Parathyroid adenoma (tissue), 2 donors: ENCODE data around the gene SLC2A5.
"Not testable (repeated sequence)": the region's sequence is repeated elsewhere in the genome, so short reads cannot be mapped to it uniquely, and the experiment has no call there.

Experiments used
- H2AFZ ChIP-seq: fragments of 300-600 bp; sonication (generic); one replicate; pipeline ENCODE4 v1.7.0; 2017; ENCODE audit warnings: antibody characterized with exemption, mild to moderate bottlenecking
- H3K27ac ChIP-seq: fragments of 300-600 bp; sonication (generic); one replicate; pipeline ENCODE4 v1.7.0; 2017
- H3K27me3 ChIP-seq: fragments of 300-600 bp; sonication (generic); one replicate; pipeline ENCODE4 v1.7.0; 2017; ENCODE audit warnings: low read length; ENCODE audit not compliant: control insufficient read depth, insufficient read depth
- H3K36me3 ChIP-seq: fragments of 300-600 bp; sonication (generic); one replicate; pipeline ENCODE4 v1.7.0; 2017; ENCODE audit warnings: low read length; ENCODE audit not compliant: control insufficient read depth, insufficient read depth
- H3K4me1 ChIP-seq: fragments of 300-600 bp; sonication (generic); one replicate; pipeline ENCODE4 v1.7.0; 2017; ENCODE audit warnings: control low read depth
- H3K4me2 ChIP-seq: fragments of 300-600 bp; sonication (generic); one replicate; pipeline ENCODE4 v1.7.0; 2017; ENCODE audit warnings: low read length
- H3K4me3 ChIP-seq: fragments of 300-600 bp; sonication (generic); one replicate; pipeline ENCODE4 v1.7.0; 2017; ENCODE audit warnings: low read depth, low read length
- H3K79me2 ChIP-seq: fragments of 300-600 bp; sonication (generic); one replicate; pipeline ENCODE4 v1.7.0; 2017; ENCODE audit warnings: control low read depth
- H3K9ac ChIP-seq: fragments of 300-600 bp; sonication (generic); one replicate; pipeline ENCODE4 v1.7.0; 2017; ENCODE audit warnings: mild to moderate bottlenecking
- H3K9me3 ChIP-seq: fragments of 300-600 bp; sonication (generic); one replicate; pipeline ENCODE4 v1.7.0; 2017; ENCODE audit warnings: low read length; ENCODE audit not compliant: control insufficient read depth
- CTCF ChIP-seq: fragments of 300-600 bp; sonication (generic); IDR thresholded peaks from one replicate; pipeline ENCODE4 v1.7.0; 2017; ENCODE audit warnings: antibody characterized with exemption, mild to moderate bottlenecking
- donor health status: primary hyperparathyroidism.

Gene SLC2A5

GRCh38 chr1:9027307-9027706 lies 42.1 kb downstream of the SLC2A5 start:
- Histone ChIP-seq H3K9me3 (no peaks in the 10 kb centered on the region), H2AFZ (no peak overlapping the region), H3K27ac (no peak overlapping the region), H3K79me2 (no peaks in the 10 kb centered on the region), H3K4me2 (no peak overlapping the region), H3K4me3 (no peak overlapping the region), H3K27me3 (no peaks in the 10 kb centered on the region), H3K36me3 (no peaks in the 10 kb centered on the region), H3K4me1 (no peaks in the 10 kb centered on the region), H3K9ac (no peak overlapping the region)
- TF ChIP-seq CTCF = no peak

DNA sequence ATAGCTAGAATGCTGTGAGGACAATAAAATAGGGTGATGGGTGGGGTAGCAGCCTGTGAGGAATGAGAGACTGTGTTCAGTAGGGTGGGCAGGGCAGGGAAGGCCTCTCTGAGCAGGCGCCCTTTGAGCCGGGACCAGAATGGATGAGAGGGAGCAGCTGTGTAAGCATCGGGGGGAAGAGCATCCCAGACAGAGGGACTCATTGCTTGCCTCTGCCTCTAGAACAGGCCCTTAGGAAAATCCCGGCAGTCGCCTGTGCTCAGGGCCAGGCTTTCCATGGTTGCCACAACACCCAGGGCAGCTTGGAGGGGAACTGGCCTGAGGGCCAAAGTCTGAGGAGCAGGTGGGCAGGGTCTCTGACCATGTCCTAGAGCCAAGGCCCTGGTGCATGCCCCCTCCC lies 44.0 kb downstream of the SLC2A5 start:
- no peaks in the 10 kb centered on the region for H3K9me3 ChIP-seq
- H3K36me3 ChIP-seq = no peaks in the 10 kb centered on the region
- H3K4me2 ChIP-seq = no peak overlapping the region
- H3K4me3 ChIP-seq = no peak overlapping the region
- no peaks in the 10 kb centered on the region for H3K79me2 ChIP-seq
- H2AFZ ChIP-seq = no peak overlapping the region
- no peaks in the 10 kb centered on the region for H3K27me3 ChIP-seq
- no peaks in the 10 kb centered on the region for H3K4me1 ChIP-seq
- no peak for TF ChIP-seq CTCF
- H3K9ac ChIP-seq = no peak overlapping the region
- no peak overlapping the region for H3K27ac ChIP-seq

DNA sequence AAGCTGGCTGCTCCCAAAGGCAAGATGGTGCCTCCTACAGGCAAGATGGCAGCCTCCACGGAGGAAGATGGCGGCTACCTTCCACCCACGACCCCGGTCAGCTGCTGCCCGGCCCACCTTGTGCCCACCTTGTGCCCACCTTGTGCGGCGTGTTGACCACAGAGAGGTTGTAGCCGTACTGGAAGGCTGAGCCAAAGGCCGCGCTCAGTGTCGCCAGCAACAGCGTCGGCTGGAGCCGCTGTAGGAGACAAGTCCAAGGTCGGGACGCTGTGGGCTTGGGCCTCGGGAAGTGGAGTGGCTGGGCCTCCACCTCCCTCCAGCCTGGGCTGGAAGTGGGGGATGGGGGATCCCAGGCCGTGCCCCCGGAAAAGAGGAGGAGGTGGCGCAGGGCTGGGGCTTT lies 44.6 kb downstream of the SLC2A5 start:
- H3K4me2 ChIP-seq = no peak overlapping the region
- no peak overlapping the region for H3K4me3 ChIP-seq
- H3K9me3 ChIP-seq = no peaks in the 10 kb centered on the region
- H3K27me3 ChIP-seq = no peaks in the 10 kb centered on the region
- no peaks in the 10 kb centered on the region for H3K79me2 ChIP-seq
- H3K4me1 ChIP-seq = no peaks in the 10 kb centered on the region
- H3K27ac ChIP-seq = no peak overlapping the region
- H2AFZ ChIP-seq = no peak overlapping the region
- no peak for TF ChIP-seq CTCF
- no peaks in the 10 kb centered on the region for H3K36me3 ChIP-seq
- H3K9ac ChIP-seq = no peak overlapping the region

DNA sequence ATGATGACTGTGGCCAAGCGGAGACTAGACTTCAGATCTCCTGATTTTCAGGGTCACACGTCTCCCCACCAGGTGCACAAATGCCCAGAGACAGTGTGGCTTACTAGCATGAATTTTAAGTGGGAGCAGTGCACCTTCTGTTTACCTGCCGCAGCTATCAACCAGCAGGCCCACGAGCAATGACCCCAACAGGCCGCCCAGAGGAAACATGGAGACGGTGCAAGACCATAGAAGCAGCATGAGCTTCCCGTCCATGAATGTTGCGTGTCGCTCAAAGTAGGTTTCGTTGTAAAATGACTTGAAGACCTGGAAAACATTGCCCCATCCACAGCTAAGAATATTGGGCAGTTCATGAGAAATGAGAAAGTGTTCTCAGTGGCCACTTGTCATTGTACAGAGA lies 46.7 kb downstream of the SLC2A5 start:
- Histone ChIP-seq H3K9me3 (no peaks in the 10 kb centered on the region), H3K27ac (no peak overlapping the region), H3K4me1 (no peaks in the 10 kb centered on the region), H3K9ac (no peak overlapping the region), H3K27me3 (no peaks in the 10 kb centered on the region), H2AFZ (no peak overlapping the region), H3K4me2 (no peak overlapping the region), H3K79me2 (no peaks in the 10 kb centered on the region), H3K4me3 (no peak overlapping the region), H3K36me3 (no peaks in the 10 kb centered on the region)
- no peak for TF ChIP-seq CTCF

- not testable (repeated sequence) for H3K36me3 ChIP-seq
Observed at GRCh38 chr1:9022026-9022738, 47.3 kb downstream of the SLC2A5 start.

More at GRCh38 chr1:9022026-9022738, 47.3 kb downstream of the SLC2A5 start:
- H3K4me2 ChIP-seq, H3K4me1 ChIP-seq, H3K27me3 ChIP-seq, H3K27ac ChIP-seq, H2AFZ ChIP-seq, H3K79me2 ChIP-seq, H3K4me3 ChIP-seq, H3K9ac ChIP-seq, H3K9me3 ChIP-seq: not testable (repeated sequence)
